HepG2 (cell line): ENCODE measurements around the gene DNAJA3. TPM values are rescaled to one million over a fixed set of nuclear protein-coding genes. Genes with fewer than 3 reads are reported as not detected.

Source experiments
- GATAD2A ChIP-seq: IDR thresholded peaks from 2 replicates; pipeline ENCODE4 v1.6.1; 2016
- HDAC2 ChIP-seq: sonication (generic); formaldehyde crosslinking; IDR thresholded peaks from 2 replicates; pipeline ENCODE4 v1.4.0; 2020; ENCODE audit warnings: missing genetic modification reagents
- IKZF4 ChIP-seq: sonication (generic); formaldehyde crosslinking; IDR thresholded peaks from 2 replicates; pipeline ENCODE4 v1.5.1; 2020; ENCODE audit warnings: borderline replicate concordance, mild to moderate bottlenecking, low read depth, missing genetic modification reagents; ENCODE audit errors: not compliant biosample characterization
- KDM6A ChIP-seq: IDR thresholded peaks from 2 replicates; pipeline ENCODE4 v1.6.1; 2016; ENCODE audit warnings: low read depth
- MED8 ChIP-seq: sonication (generic); formaldehyde crosslinking; IDR thresholded peaks from 2 replicates; pipeline ENCODE4 v1.8.1; 2023; ENCODE audit warnings: mild to moderate bottlenecking, missing genetic modification reagents; ENCODE audit not compliant: insufficient replicate concordance
- NFE2L1 ChIP-seq: sonication (generic); formaldehyde crosslinking; IDR thresholded peaks from 2 replicates; pipeline ENCODE4 v1.4.0; 2020; ENCODE audit warnings: missing genetic modification reagents, mild to moderate bottlenecking, borderline replicate concordance
- ZNF761 ChIP-seq: sonication (generic); formaldehyde crosslinking; conservative IDR thresholded peaks from 2 replicates; pipeline ENCODE4 v1.4.0; 2020; ENCODE audit warnings: mild to moderate bottlenecking, missing genetic modification reagents
- polyA plus RNA-seq, 8 experiments: library from polyadenylated mRNA; depleted of rRNA in 3 of 8; stranded (reverse) in 7 of 8; unstranded in 1 of 8; fragments of >200 nt; fragmentation: Illumina TruSeq in 4 of 8; extraction: Trizol in 4 of 8; gene quantifications; 2 replicates each; pipeline versions ENCODE4 v1.2.1 to v1.2.3, GENCODE V29; 2011 to 2016; ENCODE audit warnings: low read depth in 4 of 8, missing spikeins in 1 of 8, mixed read lengths in 1 of 8; ENCODE audit not compliant: insufficient read depth in 1 of 8
- total RNA-seq, 5 experiments: library from RNA; depleted of rRNA; stranded (reverse); fragments of >200 nt; fragmentation: Illumina TruSeq; extraction: Trizol; gene quantifications; 2 replicates each; pipeline ENCODE4 v1.2.3, GENCODE V29; 2016; ENCODE audit warnings: low read depth in 1 of 5
- TF ChIP-seq, protein P1 (sequence below): sonication (generic); formaldehyde crosslinking; IDR thresholded peaks from 2 replicates; pipeline ENCODE4 v1.4.0; 2020; ENCODE audit warnings: mild to moderate bottlenecking, missing genetic modification reagents
- TF ChIP-seq, protein P2 (sequence below): sonication (generic); formaldehyde crosslinking; IDR thresholded peaks from 2 replicates; pipeline ENCODE4 v1.4.0; 2020; ENCODE audit warnings: missing genetic modification reagents, borderline replicate concordance
- TF ChIP-seq, protein P3 (sequence below): fragments of 450-650 bp; IDR thresholded peaks from 2 replicates; pipeline ENCODE4 v1.6.1; 2017; ENCODE audit warnings: mild to moderate bottlenecking
- TF ChIP-seq, protein P4 (sequence below): conservative IDR thresholded peaks from 2 replicates; pipeline ENCODE4 v1.6.1; 2018; ENCODE audit warnings: missing genetic modification reagents
- TF ChIP-seq, protein P5 (sequence below), 2 experiments: sonication (generic) in 1 of 2; formaldehyde crosslinking in 1 of 2; IDR thresholded peaks; 2 replicates each; pipeline versions ENCODE4 v1.4.0 to v1.6.1; 2018 to 2020; ENCODE audit warnings: missing genetic modification reagents in 2 of 2, borderline replicate concordance in 1 of 2, low read depth in 1 of 2, mild to moderate bottlenecking in 1 of 2, missing biosample characterization in 1 of 2
- TF ChIP-seq, protein P6 (sequence below): sonication (generic); formaldehyde crosslinking; IDR thresholded peaks from 2 replicates; pipeline ENCODE4 v1.4.0; 2020; ENCODE audit warnings: mild to moderate bottlenecking, missing genetic modification reagents
- TF ChIP-seq, protein P7 (sequence below): sonication (generic); formaldehyde crosslinking; IDR thresholded peaks from 2 replicates; pipeline ENCODE4 v1.4.0; 2020; ENCODE audit warnings: missing genetic modification reagents, borderline replicate concordance

The DNAJA3 gene
- total and polyA plus RNA-seq, 2 of the 13 experiments (the other 11 are each of a cell fraction or from before 2014, with no cell fraction given) = 77.0 to 83.3 TPM

DNA sequence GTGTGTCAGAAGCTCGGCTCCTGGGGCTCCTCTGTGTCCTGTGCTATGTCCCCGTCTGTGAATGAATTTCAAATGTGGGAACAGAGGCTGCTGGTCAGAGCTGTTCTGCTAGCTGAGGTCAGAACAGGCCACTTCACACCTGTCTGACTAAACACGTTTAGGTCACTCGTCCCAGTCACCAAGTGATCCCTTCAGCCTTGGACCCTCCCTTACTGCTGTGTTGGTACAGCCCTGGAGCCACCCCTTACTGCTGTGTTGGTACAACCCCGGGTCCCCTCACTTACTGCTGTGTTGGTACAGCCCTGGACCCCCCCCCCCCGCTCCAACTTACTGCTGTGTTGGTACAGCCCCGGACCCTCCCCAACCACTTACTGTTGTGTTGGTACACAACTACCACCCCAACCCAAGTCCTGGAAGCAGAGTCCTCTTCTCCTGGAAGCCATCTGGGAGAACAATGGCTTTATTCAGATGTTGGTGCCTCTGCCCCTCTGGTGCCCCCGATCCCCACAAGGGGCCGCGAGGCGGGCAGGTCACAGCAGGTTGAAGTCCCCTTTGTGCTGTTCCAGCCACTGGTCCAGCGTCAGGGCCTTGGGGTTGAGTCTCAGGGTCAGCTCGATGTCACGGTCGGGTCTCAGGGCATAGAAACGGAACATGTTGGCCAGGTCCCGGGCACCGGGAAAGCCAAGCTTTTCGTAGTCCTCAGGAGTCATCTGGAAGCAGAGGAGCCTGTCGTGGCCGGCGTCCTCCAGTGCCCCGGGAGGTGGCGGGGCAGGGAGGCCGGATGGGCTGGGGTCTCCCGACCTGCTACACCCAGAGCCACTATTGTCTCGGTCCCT lies 35.8 kb downstream of the DNAJA3 start (continued):
- TF ChIP-seq, protein P1, sequence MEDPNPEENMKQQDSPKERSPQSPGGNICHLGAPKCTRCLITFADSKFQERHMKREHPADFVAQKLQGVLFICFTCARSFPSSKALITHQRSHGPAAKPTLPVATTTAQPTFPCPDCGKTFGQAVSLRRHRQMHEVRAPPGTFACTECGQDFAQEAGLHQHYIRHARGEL = no peak
- TF ChIP-seq, protein P2, sequence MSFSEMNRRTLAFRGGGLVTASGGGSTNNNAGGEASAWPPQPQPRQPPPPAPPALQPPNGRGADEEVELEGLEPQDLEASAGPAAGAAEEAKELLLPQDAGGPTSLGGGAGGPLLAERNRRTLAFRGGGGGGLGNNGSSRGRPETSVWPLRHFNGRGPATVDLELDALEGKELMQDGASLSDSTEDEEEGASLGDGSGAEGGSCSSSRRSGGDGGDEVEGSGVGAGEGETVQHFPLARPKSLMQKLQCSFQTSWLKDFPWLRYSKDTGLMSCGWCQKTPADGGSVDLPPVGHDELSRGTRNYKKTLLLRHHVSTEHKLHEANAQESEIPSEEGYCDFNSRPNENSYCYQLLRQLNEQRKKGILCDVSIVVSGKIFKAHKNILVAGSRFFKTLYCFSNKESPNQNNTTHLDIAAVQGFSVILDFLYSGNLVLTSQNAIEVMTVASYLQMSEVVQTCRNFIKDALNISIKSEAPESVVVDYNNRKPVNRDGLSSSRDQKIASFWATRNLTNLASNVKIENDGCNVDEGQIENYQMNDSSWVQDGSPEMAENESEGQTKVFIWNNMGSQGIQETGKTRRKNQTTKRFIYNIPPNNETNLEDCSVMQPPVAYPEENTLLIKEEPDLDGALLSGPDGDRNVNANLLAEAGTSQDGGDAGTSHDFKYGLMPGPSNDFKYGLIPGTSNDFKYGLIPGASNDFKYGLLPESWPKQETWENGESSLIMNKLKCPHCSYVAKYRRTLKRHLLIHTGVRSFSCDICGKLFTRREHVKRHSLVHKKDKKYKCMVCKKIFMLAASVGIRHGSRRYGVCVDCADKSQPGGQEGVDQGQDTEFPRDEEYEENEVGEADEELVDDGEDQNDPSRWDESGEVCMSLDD (CRISPR knock-in tag) = peak; percentile 93
- peak; percentile 50; the same call in 1 of the 2 replicates for TF ChIP-seq ZNF761 (CRISPR knock-in tag)
- TF ChIP-seq, protein P3, sequence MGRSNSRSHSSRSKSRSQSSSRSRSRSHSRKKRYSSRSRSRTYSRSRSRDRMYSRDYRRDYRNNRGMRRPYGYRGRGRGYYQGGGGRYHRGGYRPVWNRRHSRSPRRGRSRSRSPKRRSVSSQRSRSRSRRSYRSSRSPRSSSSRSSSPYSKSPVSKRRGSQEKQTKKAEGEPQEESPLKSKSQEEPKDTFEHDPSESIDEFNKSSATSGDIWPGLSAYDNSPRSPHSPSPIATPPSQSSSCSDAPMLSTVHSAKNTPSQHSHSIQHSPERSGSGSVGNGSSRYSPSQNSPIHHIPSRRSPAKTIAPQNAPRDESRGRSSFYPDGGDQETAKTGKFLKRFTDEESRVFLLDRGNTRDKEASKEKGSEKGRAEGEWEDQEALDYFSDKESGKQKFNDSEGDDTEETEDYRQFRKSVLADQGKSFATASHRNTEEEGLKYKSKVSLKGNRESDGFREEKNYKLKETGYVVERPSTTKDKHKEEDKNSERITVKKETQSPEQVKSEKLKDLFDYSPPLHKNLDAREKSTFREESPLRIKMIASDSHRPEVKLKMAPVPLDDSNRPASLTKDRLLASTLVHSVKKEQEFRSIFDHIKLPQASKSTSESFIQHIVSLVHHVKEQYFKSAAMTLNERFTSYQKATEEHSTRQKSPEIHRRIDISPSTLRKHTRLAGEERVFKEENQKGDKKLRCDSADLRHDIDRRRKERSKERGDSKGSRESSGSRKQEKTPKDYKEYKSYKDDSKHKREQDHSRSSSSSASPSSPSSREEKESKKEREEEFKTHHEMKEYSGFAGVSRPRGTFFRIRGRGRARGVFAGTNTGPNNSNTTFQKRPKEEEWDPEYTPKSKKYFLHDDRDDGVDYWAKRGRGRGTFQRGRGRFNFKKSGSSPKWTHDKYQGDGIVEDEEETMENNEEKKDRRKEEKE = no peak
- peak; percentile 91 for TF ChIP-seq GATAD2A
- TF ChIP-seq IKZF4 (CRISPR knock-in tag) = no peak
- TF ChIP-seq, protein P4, sequence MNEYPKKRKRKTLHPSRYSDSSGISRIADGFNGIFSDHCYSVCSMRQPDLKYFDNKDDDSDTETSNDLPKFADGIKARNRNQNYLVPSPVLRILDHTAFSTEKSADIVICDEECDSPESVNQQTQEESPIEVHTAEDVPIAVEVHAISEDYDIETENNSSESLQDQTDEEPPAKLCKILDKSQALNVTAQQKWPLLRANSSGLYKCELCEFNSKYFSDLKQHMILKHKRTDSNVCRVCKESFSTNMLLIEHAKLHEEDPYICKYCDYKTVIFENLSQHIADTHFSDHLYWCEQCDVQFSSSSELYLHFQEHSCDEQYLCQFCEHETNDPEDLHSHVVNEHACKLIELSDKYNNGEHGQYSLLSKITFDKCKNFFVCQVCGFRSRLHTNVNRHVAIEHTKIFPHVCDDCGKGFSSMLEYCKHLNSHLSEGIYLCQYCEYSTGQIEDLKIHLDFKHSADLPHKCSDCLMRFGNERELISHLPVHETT (CRISPR knock-in tag) = no peak
- TF ChIP-seq HDAC2 (CRISPR knock-in tag) = peak; percentile 62; the same call in 1 of the 2 replicates
- peak; percentile 79; the same call in 1 of the 2 replicates for TF ChIP-seq KDM6A (CRISPR knock-in tag)
- TF ChIP-seq NFE2L1 = no peak
- TF ChIP-seq, protein P5, sequence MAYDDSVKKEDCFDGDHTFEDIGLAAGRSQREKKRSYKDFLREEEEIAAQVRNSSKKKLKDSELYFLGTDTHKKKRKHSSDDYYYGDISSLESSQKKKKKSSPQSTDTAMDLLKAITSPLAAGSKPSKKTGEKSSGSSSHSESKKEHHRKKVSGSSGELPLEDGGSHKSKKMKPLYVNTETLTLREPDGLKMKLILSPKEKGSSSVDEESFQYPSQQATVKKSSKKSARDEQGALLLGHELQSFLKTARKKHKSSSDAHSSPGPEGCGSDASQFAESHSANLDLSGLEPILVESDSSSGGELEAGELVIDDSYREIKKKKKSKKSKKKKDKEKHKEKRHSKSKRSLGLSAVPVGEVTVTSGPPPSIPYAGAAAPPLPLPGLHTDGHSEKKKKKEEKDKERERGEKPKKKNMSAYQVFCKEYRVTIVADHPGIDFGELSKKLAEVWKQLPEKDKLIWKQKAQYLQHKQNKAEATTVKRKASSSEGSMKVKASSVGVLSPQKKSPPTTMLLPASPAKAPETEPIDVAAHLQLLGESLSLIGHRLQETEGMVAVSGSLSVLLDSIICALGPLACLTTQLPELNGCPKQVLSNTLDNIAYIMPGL (CRISPR knock-in tag; IDR thresholded peaks at IDR 0.05; ENCODE audit: borderline replicate concordance in 1 of 2, low read depth in 1 of 2) = peak in 1 of 2 experiments; percentile 18; a peak in 1 of 4 replicates
- TF ChIP-seq, protein P6, sequence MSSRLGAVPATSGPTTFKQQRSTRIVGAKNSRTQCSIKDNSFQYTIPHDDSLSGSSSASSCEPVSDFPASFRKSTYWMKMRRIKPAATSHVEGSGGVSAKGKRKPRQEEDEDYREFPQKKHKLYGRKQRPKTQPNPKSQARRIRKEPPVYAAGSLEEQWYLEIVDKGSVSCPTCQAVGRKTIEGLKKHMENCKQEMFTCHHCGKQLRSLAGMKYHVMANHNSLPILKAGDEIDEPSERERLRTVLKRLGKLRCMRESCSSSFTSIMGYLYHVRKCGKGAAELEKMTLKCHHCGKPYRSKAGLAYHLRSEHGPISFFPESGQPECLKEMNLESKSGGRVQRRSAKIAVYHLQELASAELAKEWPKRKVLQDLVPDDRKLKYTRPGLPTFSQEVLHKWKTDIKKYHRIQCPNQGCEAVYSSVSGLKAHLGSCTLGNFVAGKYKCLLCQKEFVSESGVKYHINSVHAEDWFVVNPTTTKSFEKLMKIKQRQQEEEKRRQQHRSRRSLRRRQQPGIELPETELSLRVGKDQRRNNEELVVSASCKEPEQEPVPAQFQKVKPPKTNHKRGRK (CRISPR knock-in tag) = no peak
- TF ChIP-seq MED8 (CRISPR knock-in tag) = peak; percentile 72
- TF ChIP-seq, protein P7, sequence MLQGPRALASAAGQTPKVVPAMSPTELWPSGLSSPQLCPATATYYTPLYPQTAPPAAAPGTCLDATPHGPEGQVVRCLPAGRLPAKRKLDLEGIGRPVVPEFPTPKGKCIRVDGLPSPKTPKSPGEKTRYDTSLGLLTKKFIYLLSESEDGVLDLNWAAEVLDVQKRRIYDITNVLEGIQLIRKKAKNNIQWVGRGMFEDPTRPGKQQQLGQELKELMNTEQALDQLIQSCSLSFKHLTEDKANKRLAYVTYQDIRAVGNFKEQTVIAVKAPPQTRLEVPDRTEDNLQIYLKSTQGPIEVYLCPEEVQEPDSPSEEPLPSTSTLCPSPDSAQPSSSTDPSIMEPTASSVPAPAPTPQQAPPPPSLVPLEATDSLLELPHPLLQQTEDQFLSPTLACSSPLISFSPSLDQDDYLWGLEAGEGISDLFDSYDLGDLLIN = no peak
